ENCODE measurements around the gene PORCN. TPM values are rescaled to one million over a fixed set of nuclear protein-coding genes. Genes with fewer than 3 reads are reported as not detected.
A peak's percentile ranks its signal among the peaks of the same experiment; 100 is the strongest.

PORCN gene
- total and polyA plus RNA-seq, 2 of the 13 experiments (the other 11 are each of a cell fraction or from before 2014, with no cell fraction given): 3.9 to 5.8 TPM

- no peak for TF ChIP-seq DRAP1 (CRISPR knock-in tag; IDR thresholded peaks at IDR 0.05)
- 0 out of 2 replicates have a peak, but pooled peaks have one; percentile 12 for TF ChIP-seq ZBTB39 (CRISPR knock-in tag; IDR thresholded peaks at IDR 0.05)
Observed at GRCh38 chrX:48470833-48471118, 38.0 kb upstream of the PORCN start (continued).

GRCh38 chrX:48471504-48471903 lies 37.3 kb upstream of the PORCN start:
- H3K27ac ChIP-seq (ENCODE audit: extremely low read length, insufficient read depth, low read length): peak overlapping the region; percentile 67
- H3K27me3 ChIP-seq (ENCODE audit: control insufficient read depth in 1 of 2, insufficient read depth in 2 of 2, low read length in 2 of 2): no peaks in the 10 kb centered on the region; a peak in 1 of 5 replicates
- no peak overlapping the region for H3K4me3 ChIP-seq (replicated peaks in 1 of 3; ENCODE audit: insufficient read depth in 1 of 3, low read depth in 2 of 3, low read length in 3 of 3)
- H3K9me3 ChIP-seq (ENCODE audit: low read length): no peaks in the 10 kb centered on the region
- in situ Hi-C loops (cut with HindIII; ENCODE audit: extremely low pct_ligation_motif_present, low pct_unique_long_range_greater_than_20kb): no loop called here
- POLR2A ChIA-PET: interaction anchor here (1.1 to 3.7 kb wide), 3 partner anchors 10 to 635 kb away, joined by 3 to 16 read pairs (median 3); partner anchors contain the start of gene ZNF81
- intact Hi-C loops (cut with micrococcal nuclease; ENCODE audit: unreplicated experiment): loop anchor here (5.0 to 10.0 kb wide), 2 partner anchors 36 to 63 kb away; partner anchors contain the start of genes PORCN and TBC1D25
- H4K20me1 ChIP-seq (ENCODE audit: insufficient read depth, low read length): no peaks in the 10 kb centered on the region
- H3K9ac ChIP-seq (ENCODE audit: insufficient read depth, low read depth, low read length): no peak overlapping the region; the same call in 1 of the 2 replicates
- no peak overlapping the region for H2AFZ ChIP-seq (ENCODE audit: low read length)
- CTCF ChIA-PET (ENCODE audit: low intra/inter-chr PET ratio, low total read pairs): no interaction called here
- WGBS (ENCODE audit: low lambda C conversion rate): 90% methylated on average over 8 of the region's 8 CpGs
- no peak for TF ChIP-seq ZMYM2 (CRISPR knock-in tag; IDR thresholded peaks at IDR 0.05)
- no peak for TF ChIP-seq ZNF703 (CRISPR knock-in tag; IDR thresholded peaks at IDR 0.05; ENCODE audit: borderline replicate concordance)
- TF ChIP-seq MTF2 (CRISPR knock-in tag; IDR thresholded peaks at IDR 0.05; ENCODE audit: borderline replicate concordance): no peak
- no peak for TF ChIP-seq SPEN (CRISPR knock-in tag; IDR thresholded peaks at IDR 0.05; ENCODE audit: low read depth)
- no peak for TF ChIP-seq HNF1A (IDR thresholded peaks at IDR 0.05; ENCODE audit: low read depth)
- no peak for TF ChIP-seq HNF1A (CRISPR knock-in tag; IDR thresholded peaks at IDR 0.05; ENCODE audit: borderline replicate concordance)
- TF ChIP-seq ZNF362 (CRISPR knock-in tag; IDR thresholded peaks at IDR 0.05; ENCODE audit: borderline replicate concordance): no peak
- TF ChIP-seq ZNF878 (CRISPR knock-in tag; IDR thresholded peaks at IDR 0.05): no peak
- no peak for TF ChIP-seq ZNF772 (CRISPR knock-in tag; IDR thresholded peaks at IDR 0.05)
- no peak for TF ChIP-seq ZBTB14 (CRISPR knock-in tag; IDR thresholded peaks at IDR 0.05)
- no peak for TF ChIP-seq IRF1 (CRISPR knock-in tag; IDR thresholded peaks at IDR 0.05; ENCODE audit: low read depth)
- ATAC-seq (no peak), FAIRE-seq (no peak), DNase-seq (ENCODE audit: low spot score) (no peak)
- no peaks in the 10 kb centered on the region for H3K36me3 ChIP-seq (replicated peaks in 1 of 2; ENCODE audit: control insufficient read depth in 1 of 2, insufficient read depth in 2 of 2, low read length in 2 of 2)
- peaks cover 18% of the 10 kb centered on the region for H3K79me2 ChIP-seq (ENCODE audit: insufficient read depth, low read length)
- BruUV-seq (replicated peaks): no TSS peak
- H3K4me2 ChIP-seq (ENCODE audit: low read depth, low read length): no peak overlapping the region
- H3K4me1 ChIP-seq (ENCODE audit: insufficient read depth, low read length): peaks cover 59% of the 10 kb centered on the region

All from HepG2 (cell line).